GM19240 (cell line): Measurements from ENCODE around the gene EGFLAM.
"Not testable (repeated sequence)": the region's sequence is repeated elsewhere in the genome, so short reads cannot be mapped to it uniquely, and the experiment has no call there.

Source experiments
- DNase-seq: peaks from one replicate; pipeline ENCODE4 v3.0.0; 2011; ENCODE audit warnings: low spot score; ENCODE audit not compliant: insufficient read length

EGFLAM gene

DNA sequence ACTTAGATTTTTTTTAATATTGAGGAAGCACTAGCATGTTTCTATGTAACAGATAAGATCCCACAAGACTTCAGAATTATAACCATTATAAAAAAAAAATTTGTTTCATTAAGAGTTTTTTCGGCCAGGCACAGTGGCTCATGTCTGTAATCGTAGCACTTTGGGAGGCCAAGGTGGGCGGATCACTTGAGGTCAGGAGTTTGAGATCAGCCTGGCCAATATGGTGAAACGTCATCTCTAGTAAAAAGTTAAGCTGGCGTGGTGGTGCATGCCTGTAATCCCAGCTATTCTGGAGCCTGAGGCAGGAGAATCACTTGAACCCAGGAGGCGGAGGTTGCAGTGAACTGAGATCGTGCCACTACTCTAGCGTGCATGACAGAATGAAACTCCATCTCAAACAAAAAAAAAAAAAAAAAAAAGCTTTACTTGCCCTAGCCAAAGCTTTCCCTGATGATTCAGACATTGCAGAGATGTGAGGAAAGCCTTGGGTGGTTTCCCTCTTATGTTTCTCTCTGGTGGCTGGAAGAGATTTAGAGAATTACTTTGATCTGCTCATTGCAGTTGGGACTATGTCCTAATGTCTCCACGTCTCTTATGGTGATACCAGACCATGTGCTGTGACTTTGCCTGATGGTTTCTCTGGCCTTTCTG is 65.4 kb downstream of the EGFLAM start:
- DNase-seq, result no peak

DNA sequence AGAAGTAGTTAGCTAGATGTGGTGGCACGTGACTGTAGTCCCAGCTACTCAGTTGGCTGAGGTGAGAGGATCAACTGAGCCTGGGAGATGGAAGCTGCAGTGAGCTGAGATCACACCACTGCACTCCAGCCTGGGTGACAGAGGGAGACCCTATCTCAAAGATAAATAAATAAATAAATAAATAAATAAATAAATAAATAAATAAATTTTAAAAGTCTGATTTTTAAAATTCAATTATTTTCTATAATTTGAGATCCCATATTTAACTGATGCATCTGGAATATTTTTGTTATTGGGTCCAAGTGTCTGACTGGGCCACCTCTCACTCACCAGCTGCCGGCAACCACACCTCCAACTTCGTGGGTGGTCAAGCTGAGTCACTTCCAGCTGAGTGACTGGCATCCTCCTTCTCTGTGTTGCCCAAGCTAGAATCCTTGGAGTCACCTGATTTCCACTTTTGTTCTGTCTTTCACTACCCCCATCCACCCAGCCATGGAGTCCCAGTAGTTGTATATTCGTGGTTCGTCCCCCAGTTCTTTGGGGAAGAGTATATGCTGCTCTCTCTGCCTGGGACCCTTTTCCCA is 70.9 kb downstream of the EGFLAM start:
- no peak for DNase-seq

DNA sequence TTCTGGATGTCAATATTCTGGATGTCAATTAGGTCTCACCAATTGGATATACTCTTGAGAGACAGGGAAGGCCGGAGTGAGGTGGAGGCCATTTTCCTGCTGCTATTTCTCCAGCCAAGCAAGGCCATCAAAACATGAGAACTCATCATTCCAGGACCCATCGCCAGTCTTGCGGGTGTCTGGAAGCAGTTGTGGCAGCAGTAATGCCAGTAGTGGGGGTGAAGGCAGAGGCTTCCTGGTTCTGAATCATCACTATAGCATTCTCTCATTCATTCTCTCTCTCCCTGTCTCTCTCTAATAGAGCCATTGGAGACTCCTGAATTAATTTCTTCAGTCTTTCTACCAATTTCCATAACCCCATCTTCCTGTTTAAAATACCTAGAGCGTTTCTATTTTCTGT is 71.8 kb downstream of the EGFLAM start:
- no peak for DNase-seq

DNA sequence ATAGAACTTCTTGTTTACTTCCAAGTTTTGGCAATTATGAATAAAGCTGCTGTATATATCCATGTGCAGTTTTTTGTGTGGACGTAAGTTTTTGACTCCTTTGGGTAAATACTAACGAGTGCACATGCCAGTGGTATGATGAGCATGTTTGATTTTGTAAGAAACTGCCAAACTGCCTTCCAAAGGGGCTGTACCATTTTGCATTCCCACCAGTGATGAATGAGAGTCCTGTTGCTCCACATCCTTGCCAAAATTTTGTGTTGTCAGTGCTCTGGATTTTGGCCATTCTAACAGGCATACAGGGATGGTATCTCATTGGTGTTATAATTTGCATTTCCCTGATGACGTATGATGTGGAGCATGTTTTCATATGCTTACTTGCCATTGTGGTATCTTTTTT is 73.5 kb downstream of the EGFLAM start:
- no peak for DNase-seq

DNA sequence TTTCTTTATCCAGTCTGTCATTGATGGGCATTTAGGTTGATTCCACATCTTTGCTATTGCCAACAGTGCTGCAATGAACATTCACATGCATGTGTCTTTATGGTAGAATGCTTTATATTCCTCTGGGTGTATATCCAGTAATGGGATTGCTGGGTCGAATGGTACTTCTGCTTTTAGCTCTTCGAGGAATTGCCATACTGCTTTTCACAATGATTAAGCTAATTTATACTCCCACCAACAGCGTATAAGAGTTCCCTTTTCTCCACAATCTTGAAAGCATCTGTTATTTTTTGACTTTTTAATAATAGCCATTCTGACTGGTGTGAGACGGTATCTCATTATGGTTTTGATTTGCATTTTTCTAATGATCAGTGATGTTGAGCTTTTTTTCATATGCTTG is 74.8 kb downstream of the EGFLAM start:
- not testable (repeated sequence) for DNase-seq

DNA sequence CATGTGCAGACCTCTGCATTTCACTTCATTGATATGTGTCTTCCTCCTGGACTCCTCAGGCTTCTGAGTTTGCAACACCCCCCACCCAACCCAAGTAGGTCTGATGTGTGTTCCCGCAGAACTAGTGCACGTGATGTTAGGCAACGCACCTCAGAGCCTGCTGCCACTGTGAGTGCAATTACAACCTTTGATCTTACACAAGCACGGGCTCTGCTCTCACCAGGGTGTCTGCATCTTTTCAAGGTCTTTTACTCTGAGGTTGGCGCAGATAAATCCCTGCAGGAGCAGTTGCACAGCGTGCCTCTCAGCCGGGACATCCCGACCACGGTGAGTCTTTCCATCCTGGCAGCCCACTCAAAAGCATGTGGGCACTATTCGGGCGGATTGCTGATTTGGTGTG is 80.1 kb downstream of the EGFLAM start:
- DNase-seq, result no peak

DNA sequence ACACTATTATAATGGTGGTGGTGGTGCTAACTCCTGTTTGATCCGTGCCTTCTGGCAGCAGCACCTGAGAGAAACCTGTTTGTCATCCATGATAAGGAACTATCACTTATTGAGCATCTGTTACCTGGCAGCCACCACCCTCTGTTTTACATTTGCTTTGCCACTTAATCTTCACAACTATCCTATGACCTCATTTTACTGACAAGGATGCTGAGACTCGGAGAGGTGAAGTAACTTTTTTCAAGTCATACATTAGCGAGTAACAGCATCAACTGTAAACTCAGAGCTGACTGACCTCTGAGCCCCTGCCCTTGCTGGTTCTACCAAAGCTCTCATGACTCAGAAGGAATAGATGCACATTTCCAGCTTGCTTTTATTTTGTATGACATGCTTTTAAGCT is 81.1 kb downstream of the EGFLAM start:
- DNase-seq, result no peak

DNA sequence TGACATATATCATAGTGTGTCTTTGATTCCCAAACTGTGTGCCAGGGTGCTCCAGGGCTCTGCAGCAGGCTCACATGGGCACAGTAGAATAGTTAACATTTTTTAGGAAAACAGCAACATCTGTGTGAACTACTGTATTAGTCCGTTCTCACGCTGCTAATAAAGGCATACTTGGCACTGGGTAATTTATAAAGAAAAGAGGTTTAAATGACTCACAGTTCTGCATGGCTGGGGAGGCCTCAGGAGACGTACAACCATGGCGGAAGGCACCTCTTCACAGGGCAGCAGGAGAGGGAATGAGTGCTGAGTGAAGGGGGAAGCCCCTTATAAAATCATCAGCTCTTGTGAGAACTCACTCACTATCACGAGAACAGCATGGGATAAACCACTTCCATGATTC is 82.7 kb downstream of the EGFLAM start:
- DNase-seq, result no peak

- no peak for DNase-seq
Observed at GRCh38 chr5:38341641-38342040, 83.3 kb downstream of the EGFLAM start.

GRCh38 chr5:38342261-38342660 is 83.9 kb downstream of the EGFLAM start:
- DNase-seq, result no peak

DNA sequence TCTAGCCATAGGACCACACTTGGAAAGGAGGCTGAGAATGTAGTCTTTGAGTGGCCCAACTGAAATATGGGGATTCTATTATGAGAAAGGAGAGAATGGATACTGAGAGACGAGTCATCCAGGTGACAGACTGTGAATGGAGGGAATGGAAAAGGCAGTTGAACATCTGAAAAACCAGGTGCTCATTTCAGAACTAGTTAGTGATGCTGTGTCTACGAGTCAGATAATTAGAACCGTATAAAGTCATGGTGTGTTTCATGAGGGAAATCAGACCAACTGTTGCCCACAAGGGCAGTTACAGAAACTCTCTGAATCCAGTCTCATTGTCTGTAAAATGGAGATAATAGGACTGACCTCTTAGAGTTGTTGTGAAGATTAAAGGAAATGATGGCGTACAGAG is 86.5 kb downstream of the EGFLAM start:
- no peak for DNase-seq

- DNase-seq, result no peak
Observed at GRCh38 chr5:38346593-38346992, 88.2 kb downstream of the EGFLAM start.

DNA sequence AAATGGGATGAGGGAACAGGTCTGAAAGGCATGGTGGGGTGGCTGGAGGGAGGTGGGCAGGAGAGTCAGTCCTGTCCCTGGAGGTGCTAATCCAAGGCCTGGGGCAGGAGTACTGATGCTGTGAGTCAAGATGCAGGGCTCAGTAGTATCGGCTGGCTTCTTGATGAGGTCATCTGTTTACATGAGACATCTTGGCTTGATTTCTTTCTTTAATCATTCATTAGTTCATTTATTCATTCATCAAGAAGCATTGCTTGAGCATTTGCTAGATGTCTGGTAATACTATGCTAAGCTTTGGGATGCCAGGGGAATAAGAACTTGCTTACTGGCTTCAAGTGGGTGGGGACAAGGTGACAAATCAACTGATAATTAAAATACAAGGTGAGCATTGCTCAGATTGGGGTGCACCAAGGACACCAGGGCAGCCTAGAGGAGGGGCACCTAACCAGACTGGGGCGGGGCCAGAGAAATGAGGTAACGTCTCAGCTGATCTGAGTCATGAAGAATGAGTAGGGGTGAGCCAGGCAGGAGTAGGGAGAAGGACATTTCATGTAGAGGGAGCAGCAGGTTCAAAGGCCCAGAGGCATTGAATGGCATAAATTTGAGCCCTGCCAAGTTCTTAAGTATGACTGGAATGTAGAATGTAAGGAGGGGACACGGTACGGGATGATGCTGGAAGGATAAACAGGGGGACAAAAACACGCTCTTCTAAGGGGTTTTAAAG is 88.8 kb downstream of the EGFLAM start:
- DNase-seq, result no peak

DNA sequence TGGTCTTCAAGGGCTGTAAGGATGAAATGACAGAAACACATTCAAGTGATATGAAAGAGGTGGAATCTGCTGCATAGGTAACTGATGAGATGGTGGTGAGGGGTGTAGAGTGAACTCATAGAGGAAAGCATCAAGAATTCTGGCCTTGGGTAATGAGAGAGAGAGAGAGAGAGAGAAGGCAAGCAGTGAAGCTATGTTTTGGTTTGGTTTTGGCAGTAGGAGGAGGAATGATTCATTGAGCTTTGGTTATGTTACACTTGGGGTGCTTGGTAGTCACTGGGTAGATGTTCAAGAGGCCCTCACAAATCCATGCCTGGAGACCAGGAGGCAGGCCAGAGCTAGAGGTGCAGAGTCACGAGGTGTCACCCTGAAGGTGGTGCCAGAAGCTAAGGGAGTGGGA is 89.5 kb downstream of the EGFLAM start:
- DNase-seq, result no peak

DNA sequence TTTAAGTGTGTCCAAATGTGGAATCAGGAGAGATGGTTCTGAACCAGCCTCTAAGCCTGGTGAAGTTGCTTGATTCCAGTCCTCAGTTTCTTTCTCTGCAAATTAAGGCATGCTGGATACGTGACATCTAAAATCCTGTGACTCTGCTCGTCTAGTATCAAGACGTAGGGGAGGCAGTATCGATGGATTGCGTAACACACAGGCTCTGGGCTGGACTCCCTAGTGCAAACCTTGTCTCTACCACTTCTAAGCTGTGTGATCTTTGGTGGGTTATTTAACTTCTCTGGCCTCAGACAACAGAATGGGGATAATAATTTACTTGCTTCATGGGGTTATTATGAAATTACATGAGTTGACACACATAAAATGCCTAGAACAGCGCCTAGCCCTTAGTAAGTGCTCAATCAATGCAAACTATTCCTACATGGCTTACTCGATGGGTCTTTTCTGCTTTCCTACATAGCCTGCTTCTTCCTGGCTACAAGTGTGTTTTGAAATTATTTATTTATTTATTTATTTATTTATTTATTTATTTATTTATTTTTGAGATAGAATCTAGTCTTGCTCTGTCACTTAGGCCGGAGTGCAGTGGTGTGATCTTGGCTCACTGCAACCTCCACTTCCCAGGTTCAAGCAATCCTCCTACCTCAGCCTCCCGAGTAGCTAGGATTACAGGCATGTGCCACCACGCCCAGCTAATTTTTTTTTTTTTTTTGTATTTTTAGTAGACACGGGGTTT is 102.1 kb downstream of the EGFLAM start:
- no peak for DNase-seq

DNA sequence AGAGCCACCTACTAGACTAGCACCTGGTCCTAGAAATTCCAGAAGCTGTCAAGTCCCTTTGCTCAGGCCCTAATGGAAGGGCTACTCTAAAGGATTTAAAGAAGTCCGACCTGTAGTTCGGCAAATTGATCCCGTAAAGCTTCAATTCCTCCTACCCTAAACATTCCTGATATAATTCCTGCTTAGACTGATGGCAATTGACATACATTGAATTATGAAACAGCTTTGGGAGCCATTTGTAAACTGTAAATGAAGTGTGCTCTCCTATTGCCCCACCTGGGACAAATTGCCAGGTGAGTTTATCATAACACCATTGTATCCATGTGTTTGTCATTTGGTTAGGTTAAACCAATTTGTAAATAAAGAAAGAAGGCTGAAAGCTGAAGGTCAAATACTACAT is 104.4 kb downstream of the EGFLAM start:
- no peak for DNase-seq

- DNase-seq, result no peak
Observed at GRCh38 chr5:38364825-38365224, 106.5 kb downstream of the EGFLAM start.

GRCh38 chr5:38367410-38367809 is 109.1 kb downstream of the EGFLAM start:
- DNase-seq, result no peak

DNA sequence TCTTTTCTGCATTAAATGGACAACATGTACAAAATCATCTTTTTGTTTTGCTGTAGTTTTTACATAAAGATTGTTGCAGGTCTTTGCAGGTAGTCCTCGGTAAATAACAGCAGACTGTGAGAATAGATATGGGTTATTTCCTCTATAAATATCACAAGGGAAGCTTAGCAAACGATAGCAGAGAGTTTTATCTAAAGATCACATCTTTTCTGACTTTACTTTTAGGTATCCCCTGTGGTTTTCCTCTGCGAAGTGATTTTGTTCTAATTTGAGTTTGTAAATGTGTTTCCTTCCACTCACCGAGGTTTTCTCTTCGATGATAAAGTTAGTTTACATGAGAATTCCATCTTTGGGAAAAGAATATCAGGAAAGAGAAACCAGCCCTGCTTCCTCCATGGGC is 109.6 kb downstream of the EGFLAM start:
- DNase-seq, result no peak

- DNase-seq, result no peak
Observed at GRCh38 chr5:38369692-38370091, 111.3 kb downstream of the EGFLAM start.

- DNase-seq, result no peak
Observed at GRCh38 chr5:38370358-38371100, 112.2 kb downstream of the EGFLAM start.

DNA sequence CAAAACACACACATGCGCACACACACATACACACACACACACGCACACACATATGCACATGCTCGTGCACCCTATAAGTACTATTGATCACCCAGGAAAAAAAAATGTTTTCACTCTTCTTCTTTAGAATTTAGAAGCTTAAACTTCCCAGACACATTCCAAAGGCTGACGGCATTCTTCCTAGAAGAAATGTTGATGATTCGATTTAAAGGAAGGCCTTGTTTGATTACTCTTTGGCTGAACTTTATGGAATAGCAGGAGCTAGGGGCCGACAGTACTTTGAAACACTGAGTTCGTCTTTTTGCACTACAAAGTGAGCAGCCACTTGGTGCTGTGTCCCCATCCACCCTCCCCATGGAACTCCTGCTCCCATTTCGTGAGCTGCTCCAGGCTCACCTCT is 113.2 kb downstream of the EGFLAM start:
- no peak for DNase-seq
